T-helper 2 cell (primary cell): ENCODE measurements around the gene PTCRA.
"Not testable (repeated sequence)": the region's sequence is repeated elsewhere in the genome, so short reads cannot be mapped to it uniquely, and the experiment has no call there.

Experiments
- DNase-seq, 5 experiments: peaks; one replicate each; pipeline versions ENCODE4 v3.0.0 to v3.0.0-alpha.2; 2012 to 2022

PTCRA gene

DNA sequence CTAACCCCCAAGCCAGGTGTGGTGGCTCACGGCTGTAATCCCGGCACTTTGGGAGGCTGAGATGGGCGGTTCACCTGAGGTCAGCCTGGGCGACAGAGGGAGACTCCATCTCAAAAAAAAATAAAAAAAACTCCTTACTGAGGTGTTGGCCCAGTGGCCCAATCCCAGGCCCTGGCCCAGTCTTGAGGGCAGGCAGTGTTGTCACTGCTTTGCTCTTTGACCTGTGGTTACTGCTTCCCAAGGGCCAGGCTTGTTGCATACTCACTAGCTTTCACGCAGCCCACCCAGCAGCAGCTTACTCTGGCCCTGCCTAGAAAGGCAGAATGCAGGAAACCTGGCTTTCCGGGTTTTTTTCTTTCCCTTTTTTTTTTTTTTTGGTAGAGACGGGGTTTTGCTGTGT is 26.6 kb downstream of the PTCRA start:
- DNase-seq = no peak

DNA sequence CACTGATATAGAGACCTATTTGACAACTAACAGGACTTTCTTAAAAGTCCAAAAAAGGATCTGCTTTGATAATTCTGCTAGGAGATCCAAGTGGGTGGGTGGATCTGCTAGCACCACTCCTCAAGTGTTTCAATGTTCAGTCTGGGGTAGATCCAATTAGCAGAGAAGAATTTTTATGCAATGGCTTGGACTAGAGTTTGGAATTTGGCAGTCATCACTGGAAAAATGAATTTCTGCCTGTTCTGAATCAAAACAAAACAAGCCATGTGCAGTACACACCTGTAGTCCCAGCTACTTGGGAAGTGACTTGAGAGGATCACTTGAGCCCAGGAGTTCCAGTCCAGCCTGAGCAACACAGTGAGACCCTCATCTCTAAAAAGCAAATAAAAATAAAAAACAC is 32.1 kb downstream of the PTCRA start:
- no peak for DNase-seq

DNA sequence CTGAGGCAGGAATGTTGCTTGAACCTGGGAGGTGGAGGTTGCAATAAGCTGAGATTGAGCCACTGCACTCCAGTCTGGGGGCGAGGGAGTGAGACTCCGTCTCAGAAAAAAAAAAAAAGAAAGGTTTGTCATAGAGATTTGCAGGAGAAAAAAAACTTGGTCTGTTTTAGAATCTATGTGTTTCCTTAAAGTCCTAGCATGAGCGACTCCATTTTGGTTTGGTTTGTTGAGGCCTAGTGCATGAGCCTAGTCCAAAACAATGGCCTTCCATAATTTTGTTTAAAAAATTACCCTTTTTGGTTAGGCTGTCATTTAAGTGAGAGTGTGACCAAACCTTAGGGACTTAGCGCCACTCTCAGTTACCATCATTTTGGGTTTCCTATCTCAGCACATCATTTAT is 36.5 kb downstream of the PTCRA start:
- no peak for DNase-seq

DNA sequence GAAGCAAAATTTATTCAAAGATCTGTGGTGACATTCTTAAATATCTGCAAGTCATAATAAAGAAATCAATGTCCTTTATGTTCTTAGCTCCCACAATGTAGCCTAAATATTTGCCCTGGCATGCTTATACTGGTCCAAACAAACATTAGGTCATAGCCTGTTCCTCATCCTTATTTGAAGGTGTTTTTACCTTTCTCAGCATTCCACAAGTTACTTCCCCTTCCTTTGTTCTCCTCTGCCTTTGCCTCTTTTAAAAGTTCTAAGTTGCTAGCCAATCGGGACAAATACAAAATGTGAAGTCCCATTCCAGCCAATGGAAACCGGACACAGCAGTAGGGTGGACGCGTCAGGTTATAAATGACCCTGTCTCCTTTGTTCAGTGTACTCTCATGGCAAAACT is 38.6 kb downstream of the PTCRA start:
- DNase-seq = not testable (repeated sequence)

DNA sequence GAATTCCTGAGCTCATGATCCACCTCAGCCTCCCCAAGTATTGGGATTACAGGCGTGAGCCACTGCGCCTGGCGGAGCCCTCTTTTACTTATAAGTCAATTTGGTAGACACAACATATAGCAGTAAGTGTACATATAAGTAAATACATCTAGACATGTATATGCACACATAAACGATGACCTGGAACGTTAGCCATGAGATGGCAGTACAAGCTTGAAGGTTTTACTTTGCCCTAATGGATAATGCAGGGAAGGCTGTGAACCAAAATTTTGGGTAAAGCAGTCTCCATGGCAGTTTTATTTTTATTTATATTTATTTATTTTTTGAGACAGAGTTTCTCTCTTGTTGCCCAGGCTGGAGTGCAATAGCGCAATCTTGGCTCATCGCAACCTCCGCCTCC is 42.3 kb downstream of the PTCRA start:
- DNase-seq = peak in 1 of 5 experiments; percentile 16

DNA sequence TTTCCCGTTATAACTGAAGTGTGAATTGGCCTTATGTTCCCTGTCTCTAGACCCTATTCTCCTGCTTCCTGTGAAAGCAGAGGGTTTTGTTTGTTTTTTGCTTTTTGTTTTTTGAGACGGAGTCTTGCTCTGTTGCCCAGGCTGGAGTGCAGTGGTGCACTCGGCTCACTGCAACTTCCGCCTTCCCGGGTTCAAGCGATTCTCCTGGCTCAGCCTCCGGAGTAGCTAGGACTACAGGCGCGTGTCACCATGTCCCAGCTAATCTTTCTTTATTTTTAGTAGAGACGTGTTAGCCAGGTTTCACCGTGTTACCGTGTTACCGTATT is 44.0 kb downstream of the PTCRA start:
- DNase-seq = no peak

DNA sequence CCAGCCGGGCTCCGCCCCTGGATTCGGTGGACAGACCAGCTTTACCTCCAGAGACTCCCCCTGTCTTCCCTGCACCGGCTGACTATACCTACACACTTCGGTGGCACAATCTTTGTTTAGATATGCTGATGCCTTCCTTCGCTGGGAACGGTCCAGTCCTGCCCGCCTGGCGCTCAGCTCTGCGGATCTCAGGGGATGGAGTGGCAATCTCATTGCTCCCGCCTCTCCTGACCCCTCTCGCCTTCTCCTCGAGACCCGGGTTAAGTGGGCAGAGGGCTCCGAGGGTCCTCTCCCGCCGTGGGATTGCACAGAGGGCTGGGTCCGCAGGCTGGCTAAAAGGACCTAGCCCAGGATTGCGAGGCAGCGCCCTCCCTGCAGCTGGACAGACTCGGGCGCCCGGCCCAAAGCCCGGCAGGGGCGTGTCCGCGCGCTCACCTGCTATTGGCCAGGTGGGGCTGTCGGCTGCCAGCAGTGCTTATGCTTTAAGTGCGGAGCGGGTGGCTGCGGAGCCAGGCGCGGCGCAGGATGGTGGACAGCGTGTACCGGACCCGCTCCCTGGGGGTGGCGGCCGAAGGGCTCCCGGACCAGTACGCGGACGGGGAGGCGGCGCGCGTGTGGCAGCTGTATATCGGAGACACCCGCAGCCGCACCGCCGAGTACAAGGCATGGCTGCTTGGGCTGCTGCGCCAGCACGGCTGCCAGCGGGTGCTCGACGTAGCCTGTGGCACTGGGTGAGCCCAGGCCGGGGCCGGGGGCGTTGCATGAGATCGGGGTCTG is 44.6 kb downstream of the PTCRA start, which contains the start of gene GNMT:
TSS of gene GNMT (plus strand) at position 512 of the 777 bp plus-strand sequence. CDS start at position 526, 14 bp downstream.
- DNase-seq = peak in 3 of 5 experiments; percentile 10 to 24 (median 19)

DNA sequence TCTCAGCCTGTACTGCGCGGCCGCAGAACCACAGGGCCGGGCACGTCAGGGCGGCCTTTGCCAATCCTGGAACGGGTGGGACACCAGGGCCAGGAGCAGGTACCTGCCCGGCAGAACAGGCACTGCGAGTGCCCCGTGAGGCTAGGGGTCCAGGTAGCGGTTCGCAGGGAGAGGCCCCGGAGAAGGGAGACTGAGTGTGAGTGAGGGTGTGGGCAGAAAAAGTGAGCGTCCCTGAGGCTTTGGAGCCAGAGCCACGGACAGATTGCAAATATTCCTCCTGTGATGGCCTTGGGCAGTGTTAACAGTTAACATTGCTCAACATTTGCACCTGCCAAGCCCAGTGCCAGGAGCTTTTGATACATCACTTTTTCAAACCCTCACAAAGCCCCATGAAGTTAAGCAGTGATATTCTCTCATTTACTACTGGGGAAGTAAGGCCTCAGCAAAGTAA is 45.2 kb downstream of the PTCRA start:
- DNase-seq = no peak

DNA sequence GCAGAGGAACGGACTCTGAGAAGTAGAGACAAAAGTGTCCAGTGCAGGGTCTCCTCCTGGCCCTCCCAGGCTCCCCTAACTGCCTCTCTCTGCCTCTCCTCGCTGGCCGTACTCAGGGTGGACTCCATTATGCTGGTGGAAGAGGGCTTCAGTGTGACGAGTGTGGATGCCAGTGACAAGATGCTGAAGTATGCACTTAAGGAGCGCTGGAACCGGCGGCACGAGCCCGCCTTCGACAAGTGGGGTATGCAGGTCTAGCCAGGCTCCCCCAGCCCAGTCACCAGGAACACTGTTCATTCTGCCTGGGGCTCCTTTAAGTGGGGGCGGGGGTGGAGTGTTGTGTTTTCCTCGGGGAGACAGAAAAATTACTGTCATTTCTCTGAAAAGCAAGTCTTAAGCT is 46.2 kb downstream of the PTCRA start:
- no peak for DNase-seq

DNA sequence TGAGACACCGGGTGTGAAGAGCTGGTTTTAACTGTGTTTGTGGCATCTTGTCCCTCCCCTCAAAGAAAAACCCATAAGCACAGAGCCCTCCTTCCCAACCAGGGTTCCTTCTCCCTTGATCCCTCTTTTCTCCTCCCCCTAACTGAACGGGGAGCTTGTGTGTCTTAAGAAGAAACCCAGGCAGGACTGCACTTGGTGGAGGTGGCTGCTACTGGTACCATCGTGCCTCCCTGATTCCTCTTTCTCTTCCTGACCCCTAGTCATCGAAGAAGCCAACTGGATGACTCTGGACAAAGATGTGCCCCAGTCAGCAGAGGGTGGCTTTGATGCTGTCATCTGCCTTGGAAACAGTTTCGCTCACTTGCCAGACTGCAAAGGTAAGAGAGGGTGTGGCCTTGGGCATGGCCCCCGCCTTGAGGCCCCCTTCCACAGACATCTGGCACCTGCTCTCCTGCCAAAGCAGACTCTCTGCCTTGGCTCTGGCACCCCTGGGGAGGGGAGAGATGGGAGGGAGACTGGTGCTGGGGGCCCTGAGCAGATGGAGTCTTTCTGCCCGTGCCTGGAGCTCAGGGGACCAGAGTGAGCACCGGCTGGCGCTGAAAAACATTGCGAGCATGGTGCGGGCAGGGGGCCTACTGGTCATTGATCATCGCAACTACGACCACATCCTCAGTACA is 46.8 kb downstream of the PTCRA start:
- DNase-seq = no peak

DNA sequence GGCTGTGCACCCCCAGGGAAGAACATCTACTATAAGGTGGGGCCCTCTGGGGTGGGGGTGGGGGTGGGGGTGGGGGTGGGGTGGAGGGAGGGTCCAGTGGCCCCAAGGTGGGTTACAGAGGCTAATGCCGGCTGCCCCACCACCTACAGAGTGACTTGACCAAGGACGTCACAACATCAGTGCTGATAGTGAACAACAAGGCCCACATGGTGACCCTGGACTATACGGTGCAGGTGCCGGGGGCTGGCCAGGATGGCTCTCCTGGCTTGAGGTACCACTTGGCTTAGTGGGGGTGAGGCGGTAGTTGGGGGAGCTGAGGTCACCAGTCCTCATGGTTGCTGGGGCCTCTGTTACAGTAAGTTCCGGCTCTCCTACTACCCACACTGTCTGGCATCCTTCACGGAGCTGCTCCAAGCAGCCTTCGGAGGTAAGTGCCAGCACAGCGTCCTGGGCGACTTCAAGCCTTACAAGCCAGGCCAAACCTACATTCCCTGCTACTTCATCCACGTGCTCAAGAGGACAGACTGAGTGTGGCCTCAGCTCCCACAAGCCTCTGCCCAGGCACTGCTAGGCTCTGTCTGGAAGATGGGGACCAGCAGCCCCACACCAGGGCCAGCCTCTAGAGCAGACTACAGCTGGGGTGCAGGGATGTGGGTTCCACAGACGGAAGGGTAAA is 47.5 kb downstream of the PTCRA start:
- no peak for DNase-seq

DNA sequence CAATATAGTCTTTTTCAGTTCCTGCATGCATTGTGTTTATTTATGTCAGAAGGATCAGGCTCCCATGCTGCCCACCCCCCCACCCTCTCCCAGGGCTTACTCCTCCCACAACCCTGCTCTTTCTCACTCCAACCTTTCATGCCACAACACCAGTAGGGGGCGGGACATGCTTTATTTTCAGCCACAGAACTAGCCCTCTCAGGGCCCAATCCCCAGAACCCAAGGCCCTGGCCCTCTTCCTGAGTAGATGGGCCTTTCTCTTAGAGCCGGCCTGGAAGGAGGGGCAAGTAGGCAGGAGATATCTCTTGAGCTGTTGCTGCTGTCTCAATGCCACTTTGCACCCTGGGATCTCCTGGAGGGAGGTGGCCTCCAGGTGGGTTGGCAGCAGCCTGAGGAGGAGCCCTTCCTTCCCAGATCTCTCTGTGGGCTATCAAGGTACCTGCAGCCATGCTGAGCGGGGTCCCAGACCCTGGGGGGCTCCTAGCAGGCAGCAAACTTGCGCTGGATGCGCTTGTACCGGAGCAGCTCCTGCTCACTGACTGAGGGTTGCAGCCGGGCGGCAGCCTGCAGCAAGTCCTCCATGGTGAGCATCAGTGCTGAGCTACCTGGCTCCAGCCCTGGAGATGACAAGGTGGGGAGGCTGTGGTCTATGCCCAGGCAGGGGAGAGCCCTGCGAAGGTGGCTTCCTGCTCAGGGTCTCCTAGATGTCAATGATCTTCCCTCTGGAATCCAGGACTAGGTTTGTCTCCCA is 48.2 kb downstream of the PTCRA start:
- DNase-seq = peak in 1 of 5 experiments; percentile 46

DNA sequence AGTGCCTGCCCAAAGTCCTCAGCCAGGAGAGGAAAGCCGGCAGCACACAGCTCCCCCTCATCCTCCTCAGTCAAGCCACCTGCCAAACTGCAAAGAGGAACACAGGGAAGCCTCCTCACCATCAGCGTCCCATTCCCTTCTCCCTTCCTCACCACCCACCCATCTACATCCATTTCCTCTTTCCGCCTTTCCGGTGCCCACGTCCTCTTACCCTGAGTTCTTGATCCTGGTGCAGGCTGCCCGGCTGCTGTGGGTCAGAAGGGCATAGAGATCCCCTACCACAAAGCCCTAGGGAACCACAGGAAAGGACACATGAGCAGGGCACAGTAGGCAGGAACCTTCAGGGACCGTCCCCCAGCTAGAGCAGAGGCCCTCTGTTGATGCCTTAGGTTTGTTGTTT is 50.7 kb downstream of the PTCRA start:
- no peak for DNase-seq

DNA sequence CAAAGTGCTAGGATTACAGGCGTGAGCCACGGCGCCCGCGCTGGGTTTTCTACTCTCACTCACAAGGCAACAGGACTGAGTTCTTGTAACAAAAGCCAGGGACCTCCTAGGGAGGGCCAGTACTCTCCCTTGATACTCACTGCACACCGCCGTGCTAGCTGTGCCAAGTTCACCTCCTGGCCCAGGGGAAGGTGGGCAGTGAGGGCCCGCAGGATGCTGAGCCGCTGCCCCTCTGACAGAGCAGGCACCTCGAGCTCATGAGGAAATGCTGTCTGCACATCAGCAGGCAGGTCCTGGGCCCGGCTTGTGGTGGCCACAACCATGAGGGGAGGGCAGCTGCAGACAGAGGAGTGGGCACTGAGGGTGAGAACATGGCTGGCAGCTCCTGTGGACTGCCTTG is 51.4 kb downstream of the PTCRA start:
- DNase-seq = no peak

DNA sequence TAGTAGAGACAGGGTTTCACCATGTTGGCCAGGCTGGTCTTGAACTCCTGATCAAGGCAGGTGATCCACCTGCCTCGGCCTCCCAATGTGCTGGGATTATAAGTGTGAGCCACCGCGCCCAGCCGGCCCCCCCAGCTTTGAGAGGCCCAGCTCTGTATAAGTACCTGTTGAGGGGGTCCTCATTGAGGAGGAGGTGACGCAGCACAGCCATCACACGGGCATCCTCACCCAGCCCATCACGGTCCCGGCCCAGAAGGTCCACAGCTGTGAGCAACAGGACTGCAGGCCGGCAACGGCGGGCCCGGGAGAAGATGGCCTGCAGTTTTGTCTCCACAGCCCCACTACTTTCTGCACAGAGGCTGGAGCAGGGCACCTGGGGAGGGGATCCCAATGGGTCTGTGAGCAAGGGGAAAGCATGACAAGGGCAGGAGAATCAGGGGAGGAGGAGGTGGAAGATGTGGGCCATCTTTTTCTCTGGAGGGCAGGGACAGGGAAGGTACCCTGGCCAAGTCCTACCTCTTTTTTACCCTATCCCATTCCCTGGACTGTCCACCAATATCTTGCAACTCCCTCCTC is 52.4 kb downstream of the PTCRA start:
- DNase-seq = no peak

DNA sequence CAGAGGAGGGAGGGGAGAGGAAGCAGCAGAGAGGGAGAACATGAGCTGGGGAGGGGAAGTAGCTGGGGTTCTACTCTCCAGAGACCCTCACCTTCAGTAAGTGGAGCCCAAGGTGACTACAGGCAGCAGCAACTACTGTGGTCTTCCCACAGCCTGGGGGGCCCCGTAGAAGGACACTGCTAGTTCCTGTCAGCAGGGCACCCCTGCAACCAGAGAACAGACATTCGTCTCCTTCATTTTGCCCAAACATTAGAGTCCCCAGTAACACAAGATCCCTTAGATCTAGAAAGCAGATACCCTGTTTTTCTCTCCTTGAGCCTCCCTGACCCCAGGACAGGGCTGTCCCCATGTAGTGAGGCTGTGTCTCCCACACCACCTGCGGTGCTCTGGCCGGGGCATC is 52.9 kb downstream of the PTCRA start:
- DNase-seq = no peak

DNA sequence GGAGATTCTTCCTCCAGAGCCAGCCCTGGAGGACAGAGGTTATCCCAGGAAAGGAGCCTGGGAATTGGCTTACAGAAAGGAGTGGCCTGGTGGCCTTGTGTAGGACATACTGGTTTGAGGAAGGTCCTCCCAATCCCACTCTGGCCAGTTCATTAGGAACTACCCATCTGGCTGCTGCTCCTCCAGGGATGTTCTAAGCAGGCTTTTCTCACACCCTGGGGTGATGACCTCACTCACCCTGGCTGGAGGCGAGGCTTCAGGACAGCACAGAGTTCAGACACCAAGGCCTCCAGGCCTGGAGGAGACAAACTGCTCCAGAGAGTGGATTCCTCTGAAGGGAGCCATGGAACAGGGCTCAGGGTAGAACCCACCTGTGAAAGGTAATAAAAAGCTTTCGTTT is 53.6 kb downstream of the PTCRA start:
- DNase-seq = no peak

DNA sequence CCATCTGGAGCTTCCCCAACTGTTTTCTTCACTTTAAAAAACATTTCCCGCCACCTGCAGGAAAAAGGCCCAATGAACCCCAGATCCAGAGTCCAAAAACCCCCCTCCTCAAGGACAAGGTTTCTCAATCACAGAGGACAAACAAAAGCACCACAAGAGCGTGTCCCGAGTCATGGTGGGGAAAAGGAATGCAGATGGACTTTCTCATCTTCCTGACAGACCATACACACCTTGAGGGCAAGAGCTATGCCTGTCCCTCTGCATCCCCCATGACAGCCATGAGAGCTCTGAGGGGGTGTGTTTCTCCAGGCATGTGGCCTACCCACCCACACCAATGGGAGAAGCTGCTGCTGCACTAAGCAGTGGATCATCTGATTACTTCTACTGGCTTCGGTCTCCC is 54.1 kb downstream of the PTCRA start:
- DNase-seq = no peak

DNA sequence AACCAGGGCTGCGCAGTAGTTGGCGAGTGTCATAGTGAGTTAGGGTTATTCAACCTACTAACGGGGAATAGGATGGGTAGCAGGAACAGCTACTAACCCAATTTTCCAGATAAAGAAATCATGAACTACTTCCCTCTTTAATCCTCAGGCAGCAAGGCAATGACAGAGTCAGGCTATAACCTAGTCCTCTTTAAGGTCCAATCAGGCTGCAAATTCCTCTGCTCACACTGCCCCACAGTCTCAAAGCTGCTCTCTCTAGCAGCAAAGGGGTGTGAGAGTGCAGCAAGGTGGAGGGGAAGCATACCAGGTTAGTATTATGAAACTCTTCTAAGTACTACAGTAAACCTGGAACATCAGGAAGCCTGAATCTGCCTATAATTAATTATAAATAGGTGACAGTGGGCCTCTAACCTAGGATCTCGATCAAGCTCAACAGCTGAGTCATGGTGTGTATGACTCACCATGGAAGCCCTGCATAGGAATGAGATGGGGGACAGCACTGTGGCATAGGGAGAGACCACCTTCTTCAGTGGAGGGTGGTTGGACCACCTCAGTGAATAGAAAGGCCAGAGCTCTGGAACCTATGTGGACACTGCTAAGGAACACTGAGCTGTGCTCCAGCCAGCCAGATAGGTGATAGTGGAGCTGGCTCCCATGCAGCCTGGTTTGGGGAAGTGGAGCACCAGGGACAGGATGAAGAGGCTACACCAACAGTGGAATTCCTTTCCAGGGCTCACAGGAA is 55.2 kb downstream of the PTCRA start:
- DNase-seq = no peak

DNA sequence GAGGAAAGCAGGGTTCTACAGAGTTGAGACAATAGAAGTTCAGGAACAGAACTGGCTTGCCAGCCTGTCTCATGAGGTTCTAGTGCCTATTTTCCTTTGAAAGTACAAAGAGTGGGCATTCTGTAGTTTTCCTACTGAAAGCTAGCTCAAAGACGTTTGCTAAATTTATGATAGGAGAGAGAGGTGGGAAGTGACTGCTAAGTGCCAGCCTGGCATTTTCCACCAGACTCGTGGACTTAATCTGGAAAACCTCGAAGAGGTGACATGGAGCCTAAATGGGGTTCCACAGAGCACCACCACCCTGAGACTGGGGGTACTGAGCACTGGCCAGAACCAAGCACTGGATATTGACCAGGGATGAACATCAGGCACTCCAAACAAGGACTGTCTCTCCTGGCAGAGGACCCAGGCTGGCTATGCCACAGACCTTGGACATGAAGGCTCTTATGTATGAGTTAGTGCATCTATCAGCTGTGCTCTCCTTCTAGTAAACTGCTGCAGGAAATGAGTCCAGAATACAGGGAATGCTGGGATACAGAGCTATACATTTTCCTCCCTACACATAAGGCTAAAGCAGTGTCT is 56.0 kb downstream of the PTCRA start:
- no peak for DNase-seq

DNA sequence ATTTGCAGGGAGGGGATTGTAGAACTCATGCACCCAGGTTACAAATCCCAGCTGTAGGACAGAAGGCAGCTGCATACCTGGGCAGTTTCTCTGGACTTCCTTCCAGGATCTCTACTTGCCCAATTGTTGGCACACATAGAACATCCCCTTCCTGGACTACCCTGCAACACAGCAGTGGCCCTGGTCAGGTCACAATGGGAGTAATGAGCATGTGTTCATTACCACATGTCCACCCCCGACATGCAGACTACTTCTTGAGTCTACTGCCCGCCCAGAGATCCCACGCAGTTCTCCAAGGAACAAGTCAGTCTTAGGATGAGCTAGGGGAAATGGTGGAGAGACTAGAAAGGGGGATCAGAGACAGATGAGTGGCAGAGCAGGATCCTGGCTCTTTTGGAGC is 58.1 kb downstream of the PTCRA start:
- no peak for DNase-seq
